HepG2 (cell line): ENCODE data around the gene FAM163B. TPM values are rescaled to one million over a fixed set of nuclear protein-coding genes. Genes with fewer than 3 reads are reported as not detected.

Experiments
- ATAC-seq: fragments of 200-7000 bp; cut with Tn5 transposase; 3 replicates; pipeline ENCODE4 v1.9.1; 2020; ENCODE audit warnings: mild to moderate bottlenecking, moderate library complexity
- BruUV-seq: library from RNA; stranded (reverse); fragments of 400-500 nt; replicated peaks from 2 replicates; lab custom pipeline; 2021; lab: Mats Ljungman, UMichigan
- CTCF ChIA-PET: fragments of 300-600 bp; formaldehyde crosslinking; extraction: SDS; loops from one replicate; lab custom pipeline; 2021; ENCODE audit warnings: low total read pairs, inconsistent platforms, low intra/inter-chr PET ratio; lab: Yijun Ruan, JAX
- POLR2A ChIA-PET: fragments of 350-600 bp; sonication (Branson Sonifier 250); formaldehyde crosslinking; loops from one replicate; lab custom pipeline; 2020; ENCODE audit warnings: antibody characterized with exemption, inconsistent platforms; lab: Yijun Ruan, JAX
- DNase-seq: peaks from one replicate; pipeline ENCODE4 v3.0.0-alpha.2; 2015; ENCODE audit warnings: low spot score
- FAIRE-seq: peaks from 3 replicates; lab custom pipeline; 2011; peaks lifted over from hg19 to GRCh38; lab: Jason Lieb, UNC
- H2AFZ ChIP-seq: one replicate; pipeline ENCODE4 v1.6.1; 2011; ENCODE audit warnings: low read length, inconsistent platforms
- H3K27ac ChIP-seq: fragments of 300-600 bp; 3 replicates; pipeline ENCODE4 v1.8.0; 2011; ENCODE audit warnings: mixed run types, mild to moderate bottlenecking, mixed read lengths, low read length, inconsistent platforms; ENCODE audit not compliant: insufficient read depth; ENCODE audit errors: extremely low read length
- H3K27me3 ChIP-seq, 2 experiments: fragments of 200-600 bp in 1 of 2; 2 replicates in 1 of 2; 3 replicates in 1 of 2; pipeline versions ENCODE4 v1.6.0 to v1.8.0; 2011; ENCODE audit warnings: low read length in 2 of 2, mild to moderate bottlenecking in 2 of 2, moderate library complexity in 2 of 2, inconsistent platforms in 1 of 2; ENCODE audit not compliant: insufficient read depth in 2 of 2, control insufficient read depth in 1 of 2
- H3K36me3 ChIP-seq, 2 experiments: fragments of 200-600 bp in 1 of 2; replicated peaks in 1 of 2; 2 replicates in 1 of 2; 3 replicates in 1 of 2; pipeline versions ENCODE4 v1.5.1 to v1.8.0; 2011; ENCODE audit warnings: low read length in 2 of 2, inconsistent platforms in 1 of 2; ENCODE audit not compliant: insufficient read depth in 2 of 2, control insufficient read depth in 1 of 2
- H3K4me1 ChIP-seq: 2 replicates; pipeline ENCODE4 v1.5.1; 2012; ENCODE audit warnings: low read length, inconsistent platforms; ENCODE audit not compliant: insufficient read depth
- H3K4me2 ChIP-seq: 2 replicates; pipeline ENCODE4 v1.6.0; 2011; ENCODE audit warnings: low read depth, low read length, inconsistent platforms
- H3K4me3 ChIP-seq, 3 experiments: fragments of 200-600 bp in 1 of 3; sonication (generic), shearing (Covaris generic) in 1 of 3; replicated peaks in 1 of 3; 2 replicates each; pipeline ENCODE4 v1.5.1; 2011 to 2016; ENCODE audit warnings: low read length in 3 of 3, inconsistent platforms in 2 of 3, low read depth in 2 of 3, mild to moderate bottlenecking in 2 of 3, control low read depth in 1 of 3, mixed read lengths in 1 of 3; ENCODE audit not compliant: insufficient read depth in 1 of 3
- H3K79me2 ChIP-seq: one replicate; pipeline ENCODE4 v1.6.1; 2011; ENCODE audit warnings: low read length, inconsistent platforms; ENCODE audit not compliant: insufficient read depth
- H3K9ac ChIP-seq: 2 replicates; pipeline ENCODE4 v1.6.0; 2011; ENCODE audit warnings: mild to moderate bottlenecking, low read depth, low read length, inconsistent platforms; ENCODE audit not compliant: insufficient read depth
- H3K9me3 ChIP-seq: 2 replicates; pipeline ENCODE4 v1.5.1; 2012; ENCODE audit warnings: mild to moderate bottlenecking, low read length
- H4K20me1 ChIP-seq: 2 replicates; pipeline ENCODE4 v1.6.0; 2011; ENCODE audit warnings: inconsistent platforms, mild to moderate bottlenecking, low read length, moderate library complexity; ENCODE audit not compliant: insufficient read depth
- BRCA1 ChIP-seq: sonication (generic); formaldehyde crosslinking; IDR thresholded peaks from 2 replicates; pipeline ENCODE4 v1.4.0; 2020; ENCODE audit warnings: missing genetic modification reagents
- CENPT ChIP-seq: sonication (generic); formaldehyde crosslinking; IDR thresholded peaks from 2 replicates; pipeline ENCODE4 v1.8.0; 2022; ENCODE audit warnings: low read depth, mild to moderate bottlenecking, moderate library complexity, missing genetic modification reagents
- KLF12 ChIP-seq: sonication (generic); formaldehyde crosslinking; IDR thresholded peaks from 2 replicates; pipeline ENCODE4 v1.4.0; 2020; ENCODE audit warnings: missing genetic modification reagents, borderline replicate concordance
- MAFG ChIP-seq: sonication (generic); formaldehyde crosslinking; IDR thresholded peaks from 2 replicates; pipeline ENCODE4 v1.5.1; 2020; ENCODE audit warnings: mild to moderate bottlenecking, missing genetic modification reagents
- STAG1 ChIP-seq: sonication (generic); formaldehyde crosslinking; IDR thresholded peaks from 2 replicates; pipeline ENCODE4 v1.4.0; 2020; ENCODE audit warnings: missing genetic modification reagents
- TAF1 ChIP-seq: sonication (generic); formaldehyde crosslinking; IDR thresholded peaks from 2 replicates; pipeline ENCODE4 v1.4.0; 2020; ENCODE audit warnings: missing genetic modification reagents
- ZMYM2 ChIP-seq: sonication (generic); formaldehyde crosslinking; IDR thresholded peaks from 2 replicates; pipeline ENCODE4 v1.8.0; 2022; ENCODE audit warnings: mild to moderate bottlenecking, missing genetic modification reagents
- ZNF260 ChIP-seq: sonication (generic); formaldehyde crosslinking; IDR thresholded peaks from 2 replicates; pipeline ENCODE4 v1.4.0; 2020; ENCODE audit warnings: missing genetic modification reagents, low read depth, mild to moderate bottlenecking, borderline replicate concordance
- ZNF776 ChIP-seq: sonication (generic); formaldehyde crosslinking; IDR thresholded peaks from 2 replicates; pipeline ENCODE4 v1.4.0; 2020; ENCODE audit warnings: mild to moderate bottlenecking, missing genetic modification reagents
- WGBS: methylation state at CpG from one replicate; pipeline ENCODE4 v1.1.6; 2017; ENCODE audit warnings: low lambda C conversion rate; 5-methylcytosine and 5-hydroxymethylcytosine counted together
- in situ Hi-C: cut with HindIII; loops from 2 replicates; pipeline ENCODE4 v1.10.0; 2017; ENCODE audit warnings: low pct_unique_long_range_greater_than_20kb; ENCODE audit not compliant: extremely low pct_ligation_motif_present
- intact Hi-C: fragments of 100-400 bp; cut with micrococcal nuclease; formaldehyde crosslinking; loops from one replicate; pipeline ENCODE4 v1.10.0; 2022; ENCODE audit not compliant: unreplicated experiment
- polyA plus RNA-seq, 8 experiments: library from polyadenylated mRNA; depleted of rRNA in 3 of 8; stranded (reverse) in 7 of 8; unstranded in 1 of 8; fragments of >200 nt; fragmentation: Illumina TruSeq in 4 of 8; extraction: Trizol in 4 of 8; gene quantifications; 2 replicates each; pipeline versions ENCODE4 v1.2.1 to v1.2.3, GENCODE V29; 2011 to 2016; ENCODE audit warnings: low read depth in 4 of 8, missing spikeins in 1 of 8, mixed read lengths in 1 of 8; ENCODE audit not compliant: insufficient read depth in 1 of 8
- total RNA-seq, 5 experiments: library from RNA; depleted of rRNA; stranded (reverse); fragments of >200 nt; fragmentation: Illumina TruSeq; extraction: Trizol; gene quantifications; 2 replicates each; pipeline ENCODE4 v1.2.3, GENCODE V29; 2016; ENCODE audit warnings: low read depth in 1 of 5
- TF ChIP-seq, protein P1 (sequence below): sonication (generic); formaldehyde crosslinking; IDR thresholded peaks from 2 replicates; pipeline ENCODE4 v1.4.0; 2020; ENCODE audit warnings: mild to moderate bottlenecking, missing genetic modification reagents
- TF ChIP-seq, protein P2 (sequence below): sonication (generic); formaldehyde crosslinking; IDR thresholded peaks from 2 replicates; pipeline ENCODE4 v1.4.0; 2020; ENCODE audit warnings: mild to moderate bottlenecking, low read depth, missing genetic modification reagents
- TF ChIP-seq, protein P3 (sequence below): sonication (generic); formaldehyde crosslinking; IDR thresholded peaks from 2 replicates; pipeline ENCODE4 v1.5.0; 2020; ENCODE audit warnings: mild to moderate bottlenecking, missing genetic modification reagents
- TF ChIP-seq, protein P4 (sequence below): IDR thresholded peaks from 2 replicates; pipeline ENCODE4 v1.6.1; 2016; ENCODE audit warnings: missing genetic modification reagents, missing compliant biosample characterization

FAM163B gene
- total and polyA plus RNA-seq, 2 of the 13 experiments (the other 11 are each of a cell fraction or from before 2014, with no cell fraction given): not detected

DNA sequence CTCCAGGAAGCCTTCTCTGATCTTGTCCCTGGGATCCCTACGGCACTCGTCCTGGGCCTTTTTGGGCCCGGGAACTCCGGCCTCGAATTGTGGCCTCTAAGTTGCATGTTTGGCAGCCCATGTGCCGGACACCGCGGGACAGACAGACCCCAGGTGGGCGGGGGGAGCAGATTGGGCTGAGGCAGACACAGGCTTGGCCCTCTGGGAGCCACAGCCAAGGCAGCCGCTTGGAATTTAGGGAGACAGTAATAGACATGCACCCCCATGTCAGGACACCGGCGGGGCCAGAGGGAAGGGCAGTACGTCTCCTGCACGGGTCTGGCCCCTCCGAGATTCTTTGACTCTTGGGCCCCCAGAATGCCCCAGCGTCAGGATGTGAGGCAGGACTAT is 38.5 kb downstream of the FAM163B start (continued):
- TF ChIP-seq, protein P1, sequence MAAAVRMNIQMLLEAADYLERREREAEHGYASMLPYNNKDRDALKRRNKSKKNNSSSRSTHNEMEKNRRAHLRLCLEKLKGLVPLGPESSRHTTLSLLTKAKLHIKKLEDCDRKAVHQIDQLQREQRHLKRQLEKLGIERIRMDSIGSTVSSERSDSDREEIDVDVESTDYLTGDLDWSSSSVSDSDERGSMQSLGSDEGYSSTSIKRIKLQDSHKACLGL (CRISPR knock-in tag): no peak
- TF ChIP-seq, protein P2, sequence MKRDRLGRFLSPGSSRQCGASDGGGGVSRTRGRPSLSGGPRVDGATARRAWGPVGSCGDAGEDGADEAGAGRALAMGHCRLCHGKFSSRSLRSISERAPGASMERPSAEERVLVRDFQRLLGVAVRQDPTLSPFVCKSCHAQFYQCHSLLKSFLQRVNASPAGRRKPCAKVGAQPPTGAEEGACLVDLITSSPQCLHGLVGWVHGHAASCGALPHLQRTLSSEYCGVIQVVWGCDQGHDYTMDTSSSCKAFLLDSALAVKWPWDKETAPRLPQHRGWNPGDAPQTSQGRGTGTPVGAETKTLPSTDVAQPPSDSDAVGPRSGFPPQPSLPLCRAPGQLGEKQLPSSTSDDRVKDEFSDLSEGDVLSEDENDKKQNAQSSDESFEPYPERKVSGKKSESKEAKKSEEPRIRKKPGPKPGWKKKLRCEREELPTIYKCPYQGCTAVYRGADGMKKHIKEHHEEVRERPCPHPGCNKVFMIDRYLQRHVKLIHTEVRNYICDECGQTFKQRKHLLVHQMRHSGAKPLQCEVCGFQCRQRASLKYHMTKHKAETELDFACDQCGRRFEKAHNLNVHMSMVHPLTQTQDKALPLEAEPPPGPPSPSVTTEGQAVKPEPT (CRISPR knock-in tag): no peak
- no peak for TF ChIP-seq MAFG (CRISPR knock-in tag)

DNA sequence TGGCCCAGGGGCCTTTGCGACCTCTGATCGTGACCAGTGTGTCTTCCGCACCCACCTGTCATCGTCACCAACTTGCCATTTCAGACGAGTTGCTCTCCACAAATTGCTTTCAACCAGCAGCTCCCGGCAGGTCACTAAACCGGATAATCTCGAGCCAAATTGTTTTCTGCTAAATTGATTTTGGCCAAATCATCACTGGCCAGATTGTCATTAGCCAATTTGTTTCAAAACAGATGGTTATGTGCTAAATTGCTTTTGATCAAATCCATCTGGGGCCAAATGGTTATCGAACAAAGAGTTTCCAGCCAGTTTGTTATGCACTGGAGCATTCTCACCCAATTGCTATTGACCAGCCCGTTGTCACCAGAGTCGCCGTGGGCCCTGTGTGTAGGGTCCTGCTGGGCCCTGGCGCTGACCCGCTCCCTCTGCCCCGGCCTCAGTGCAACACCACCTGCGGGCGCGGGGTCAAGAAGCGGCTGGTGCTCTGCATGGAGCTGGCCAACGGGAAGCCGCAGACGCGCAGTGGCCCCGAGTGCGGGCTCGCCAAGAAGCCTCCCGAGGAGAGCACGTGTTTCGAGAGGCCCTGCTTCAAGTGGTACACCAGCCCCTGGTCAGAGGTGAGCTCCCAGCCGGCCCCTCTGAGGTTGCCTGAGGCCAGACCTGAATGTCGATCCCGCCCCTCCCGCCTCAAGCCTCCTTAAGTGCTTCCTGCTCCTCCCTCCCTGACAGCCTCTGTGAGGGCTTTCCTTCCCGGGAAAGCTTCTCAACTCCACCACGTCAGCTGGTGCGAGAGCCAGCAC is 39.1 kb downstream of the FAM163B start:
- no peaks in the 10 kb centered on the region for H4K20me1 ChIP-seq
- no peak overlapping the region for H3K27ac ChIP-seq
- 75% methylated on average over 23 of the region's 36 CpGs for WGBS
- no peak for ATAC-seq
- DNase-seq: no peak
- H3K9me3 ChIP-seq: no peaks in the 10 kb centered on the region
- H3K9ac ChIP-seq: no peak overlapping the region
- POLR2A ChIA-PET: no interaction called here
- intact Hi-C loops (no loop called here), in situ Hi-C loops (no loop called here)
- H3K4me1 ChIP-seq: no peaks in the 10 kb centered on the region
- no peaks in the 10 kb centered on the region for H3K36me3 ChIP-seq
- CTCF ChIA-PET: no interaction called here
- no peaks in the 10 kb centered on the region for H3K79me2 ChIP-seq
- H2AFZ ChIP-seq: no peak overlapping the region
- no peak overlapping the region for H3K4me3 ChIP-seq
- TF ChIP-seq ZNF776 (CRISPR knock-in tag): no peak
- no peak for TF ChIP-seq ZNF260 (CRISPR knock-in tag)
- TF ChIP-seq, protein P3, sequence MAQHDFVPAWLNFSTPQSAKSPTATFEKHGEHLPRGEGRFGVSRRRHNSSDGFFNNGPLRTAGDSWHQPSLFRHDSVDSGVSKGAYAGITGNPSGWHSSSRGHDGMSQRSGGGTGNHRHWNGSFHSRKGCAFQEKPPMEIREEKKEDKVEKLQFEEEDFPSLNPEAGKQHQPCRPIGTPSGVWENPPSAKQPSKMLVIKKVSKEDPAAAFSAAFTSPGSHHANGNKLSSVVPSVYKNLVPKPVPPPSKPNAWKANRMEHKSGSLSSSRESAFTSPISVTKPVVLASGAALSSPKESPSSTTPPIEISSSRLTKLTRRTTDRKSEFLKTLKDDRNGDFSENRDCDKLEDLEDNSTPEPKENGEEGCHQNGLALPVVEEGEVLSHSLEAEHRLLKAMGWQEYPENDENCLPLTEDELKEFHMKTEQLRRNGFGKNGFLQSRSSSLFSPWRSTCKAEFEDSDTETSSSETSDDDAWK (CRISPR knock-in tag): no peak
- TF ChIP-seq ZMYM2 (CRISPR knock-in tag): no peak
- no peak for TF ChIP-seq TAF1
- no peak for TF ChIP-seq STAG1 (CRISPR knock-in tag)
- no peak for TF ChIP-seq KLF12 (CRISPR knock-in tag)
- no peak for TF ChIP-seq CENPT (CRISPR knock-in tag)
- TF ChIP-seq, protein P4, sequence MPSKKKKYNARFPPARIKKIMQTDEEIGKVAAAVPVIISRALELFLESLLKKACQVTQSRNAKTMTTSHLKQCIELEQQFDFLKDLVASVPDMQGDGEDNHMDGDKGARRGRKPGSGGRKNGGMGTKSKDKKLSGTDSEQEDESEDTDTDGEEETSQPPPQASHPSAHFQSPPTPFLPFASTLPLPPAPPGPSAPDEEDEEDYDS: no peak
- no peak for TF ChIP-seq BRCA1 (CRISPR knock-in tag)
- no peaks in the 10 kb centered on the region; a peak in 1 of 5 replicates for H3K27me3 ChIP-seq
- no peak overlapping the region for H3K4me2 ChIP-seq
- BruUV-seq: no TSS peak
- FAIRE-seq: no peak
